Neutrophil (primary cell): ENCODE results near the gene TLE7.

Experiments used
- H3K27ac ChIP-seq: fragments of 200-600 bp; sonication (generic); 2 replicates; pipeline ENCODE4 v1.5.1; 2016; ENCODE audit warnings: mild to moderate bottlenecking, moderate library complexity
- H3K27me3 ChIP-seq: fragments of 200-600 bp; sonication (generic); 2 replicates; pipeline ENCODE4 v1.6.0; 2016; ENCODE audit warnings: mild to moderate bottlenecking
- H3K36me3 ChIP-seq: fragments of 200-600 bp; sonication (generic); 2 replicates; pipeline ENCODE4 v1.5.1; 2017
- H3K4me1 ChIP-seq, 2 experiments: fragments of 200-600 bp in 1 of 2; sonication (generic) in 1 of 2; 1 replicate in 1 of 2; 2 replicates in 1 of 2; pipeline versions ENCODE4 v1.5.1 to v1.6.1; 2013 to 2016; ENCODE audit warnings: low read depth in 1 of 2, low read length in 1 of 2, mild to moderate bottlenecking in 1 of 2, moderate library complexity in 1 of 2; ENCODE audit not compliant: control insufficient read depth in 1 of 2, insufficient read depth in 1 of 2
- H3K4me3 ChIP-seq, 2 experiments: fragments of 200-600 bp in 1 of 2; sonication (generic) in 1 of 2; 1 replicate in 1 of 2; 2 replicates in 1 of 2; pipeline ENCODE4 v1.5.1; 2013 to 2016; ENCODE audit warnings: low read depth in 1 of 2, low read length in 1 of 2, mild to moderate bottlenecking in 1 of 2, moderate library complexity in 1 of 2
- H3K9me3 ChIP-seq: fragments of 200-600 bp; sonication (generic); 2 replicates; pipeline ENCODE4 v1.5.1; 2016
- TF ChIP-seq, protein P1 (sequence below): fragments of 200-600 bp; sonication (generic); IDR thresholded peaks from 2 replicates; pipeline ENCODE4 v1.5.1; 2016; ENCODE audit warnings: antibody characterized with exemption

Gene TLE7

GRCh38 chr16:71482569-71482968, 40.7 kb upstream of the TLE7 start:
- Histone ChIP-seq H3K27ac (no peak overlapping the region), H3K36me3 (no peaks in the 10 kb centered on the region), H3K4me1 (no peaks in the 10 kb centered on the region), H3K4me3 (no peak overlapping the region), H3K27me3 (peaks cover 23% of the 10 kb centered on the region), H3K9me3 (no peaks in the 10 kb centered on the region)
- TF ChIP-seq, protein P1, sequence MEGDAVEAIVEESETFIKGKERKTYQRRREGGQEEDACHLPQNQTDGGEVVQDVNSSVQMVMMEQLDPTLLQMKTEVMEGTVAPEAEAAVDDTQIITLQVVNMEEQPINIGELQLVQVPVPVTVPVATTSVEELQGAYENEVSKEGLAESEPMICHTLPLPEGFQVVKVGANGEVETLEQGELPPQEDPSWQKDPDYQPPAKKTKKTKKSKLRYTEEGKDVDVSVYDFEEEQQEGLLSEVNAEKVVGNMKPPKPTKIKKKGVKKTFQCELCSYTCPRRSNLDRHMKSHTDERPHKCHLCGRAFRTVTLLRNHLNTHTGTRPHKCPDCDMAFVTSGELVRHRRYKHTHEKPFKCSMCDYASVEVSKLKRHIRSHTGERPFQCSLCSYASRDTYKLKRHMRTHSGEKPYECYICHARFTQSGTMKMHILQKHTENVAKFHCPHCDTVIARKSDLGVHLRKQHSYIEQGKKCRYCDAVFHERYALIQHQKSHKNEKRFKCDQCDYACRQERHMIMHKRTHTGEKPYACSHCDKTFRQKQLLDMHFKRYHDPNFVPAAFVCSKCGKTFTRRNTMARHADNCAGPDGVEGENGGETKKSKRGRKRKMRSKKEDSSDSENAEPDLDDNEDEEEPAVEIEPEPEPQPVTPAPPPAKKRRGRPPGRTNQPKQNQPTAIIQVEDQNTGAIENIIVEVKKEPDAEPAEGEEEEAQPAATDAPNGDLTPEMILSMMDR = no peak

- Histone ChIP-seq H3K9me3 (no peaks in the 10 kb centered on the region), H3K36me3 (no peaks in the 10 kb centered on the region), H3K4me3 (no peak overlapping the region), H3K27me3 (peaks cover 10% of the 10 kb centered on the region), H3K4me1 (no peaks in the 10 kb centered on the region), H3K27ac (no peak overlapping the region)
- TF ChIP-seq, protein P1 = no peak
Observed at GRCh38 chr16:71480956-71481355, 39.1 kb upstream of the TLE7 start.

DNA sequence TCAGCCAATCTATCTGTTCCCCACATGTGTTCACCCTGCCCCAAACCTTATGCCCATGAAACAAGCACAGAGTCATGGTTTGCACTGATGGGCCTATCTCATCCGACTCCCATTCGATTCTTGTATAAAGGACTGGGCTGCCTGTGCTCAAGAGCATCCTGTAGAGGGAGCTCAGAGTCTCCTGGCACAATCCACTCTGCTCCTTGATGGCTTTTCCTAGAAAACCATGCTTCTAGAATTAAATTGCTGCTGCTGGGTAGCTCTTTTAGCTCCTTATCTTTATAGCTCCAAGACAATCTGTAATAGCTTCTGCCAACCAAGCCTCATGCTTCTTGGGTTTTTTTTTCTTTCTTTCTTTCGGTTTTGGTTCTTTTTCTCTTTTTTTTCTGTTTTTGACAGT, 37.6 kb upstream of the TLE7 start:
- Histone ChIP-seq H3K9me3 (no peaks in the 10 kb centered on the region), H3K27me3 (no peaks in the 10 kb centered on the region), H3K27ac (no peak overlapping the region), H3K36me3 (no peaks in the 10 kb centered on the region), H3K4me3 (no peak overlapping the region), H3K4me1 (no peaks in the 10 kb centered on the region)
- TF ChIP-seq, protein P1 = no peak

DNA sequence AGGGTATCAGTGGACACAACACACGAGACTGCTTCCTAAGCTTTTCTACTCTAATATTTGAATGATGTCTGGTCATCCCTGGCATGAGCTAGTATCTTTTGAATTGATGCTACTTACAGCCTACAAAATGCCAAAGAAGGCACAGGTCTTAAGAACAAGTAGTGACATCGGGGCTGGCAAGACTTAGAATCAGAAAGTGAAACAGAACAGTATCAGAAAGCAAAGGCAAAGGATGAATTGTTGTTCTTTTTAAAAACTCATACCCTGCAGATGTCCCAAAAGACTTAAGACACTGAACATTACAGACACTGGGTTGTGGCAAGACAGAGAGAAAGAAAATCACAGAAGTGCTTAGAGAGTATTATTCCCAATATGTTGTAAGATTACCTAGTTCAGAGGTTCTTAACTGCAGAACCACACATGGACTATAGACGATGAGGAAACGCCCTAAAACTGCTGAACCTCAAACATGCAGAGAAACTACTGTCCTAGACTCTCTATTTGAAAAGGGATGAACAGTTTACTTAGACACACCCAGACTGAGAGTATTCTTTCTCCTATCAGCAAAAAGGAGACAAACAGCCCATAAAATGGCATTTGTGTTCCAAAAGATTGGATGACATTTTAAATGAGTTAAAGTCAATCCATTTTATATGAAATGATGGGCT, 34.7 kb upstream of the TLE7 start:
- Histone ChIP-seq H3K9me3 (no peaks in the 10 kb centered on the region), H3K36me3 (no peaks in the 10 kb centered on the region), H3K4me1 (no peaks in the 10 kb centered on the region), H3K4me3 (no peak overlapping the region), H3K27me3 (no peaks in the 10 kb centered on the region), H3K27ac (no peak overlapping the region)
- TF ChIP-seq, protein P1 = no peak

DNA sequence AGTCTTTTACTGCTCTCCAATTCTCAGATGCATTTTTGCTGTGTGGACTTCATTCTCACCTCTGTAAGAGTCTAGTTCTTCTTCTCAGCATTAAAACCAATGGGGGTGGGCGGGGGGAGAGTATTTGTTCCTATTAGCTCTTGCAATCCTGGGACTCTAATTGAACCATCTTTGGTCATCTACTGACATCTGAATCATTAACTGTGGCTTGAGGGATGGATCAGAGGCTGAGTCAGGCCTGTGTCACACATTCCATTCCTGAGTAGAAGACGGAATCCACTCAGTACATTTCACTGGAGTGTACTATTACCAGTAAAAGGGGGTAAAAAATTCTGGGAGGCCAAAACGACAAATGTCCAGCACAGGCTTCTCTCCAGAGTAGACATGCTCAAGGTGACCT, 33.0 kb upstream of the TLE7 start:
- Histone ChIP-seq H3K27ac (no peak overlapping the region), H3K9me3 (no peaks in the 10 kb centered on the region), H3K36me3 (no peaks in the 10 kb centered on the region), H3K4me3 (no peak overlapping the region), H3K27me3 (no peaks in the 10 kb centered on the region), H3K4me1 (no peaks in the 10 kb centered on the region)
- TF ChIP-seq, protein P1 = no peak
